Brain microvascular endothelial cell (primary cell): ENCODE data around the gene KLK11.

ENCODE experiments used
- DNase-seq: peaks from one replicate; pipeline ENCODE4 v3.0.0-alpha.2; 2020
- H3K27ac ChIP-seq: fragments of 250-450 bp; sonication (Bioruptor Pico); 2 replicates; pipeline ENCODE4 v1.5.1; 2020; ENCODE audit warnings: mild to moderate bottlenecking, moderate library complexity
- H3K27me3 ChIP-seq: fragments of 250-450 bp; sonication (Bioruptor Pico); replicated peaks from 2 replicates; pipeline ENCODE4 v1.5.1; 2020; ENCODE audit warnings: mild to moderate bottlenecking
- H3K36me3 ChIP-seq: fragments of 250-450 bp; sonication (Bioruptor Pico); replicated peaks from 2 replicates; pipeline ENCODE4 v1.5.1; 2020; ENCODE audit warnings: mild to moderate bottlenecking
- H3K4me3 ChIP-seq: 2 replicates; pipeline ENCODE4 v1.5.1; 2011; ENCODE audit warnings: low read depth, mild to moderate bottlenecking, control low read depth, low read length, moderate library complexity
- in situ Hi-C: cut with HindIII; loops from 2 replicates; pipeline ENCODE4 v1.10.0; 2017; ENCODE audit warnings: low sequenced_read_pairs, low pct_ligation_motif_present
- TF ChIP-seq, protein P1 (sequence below): IDR thresholded peaks from 2 replicates; pipeline ENCODE4 v1.5.1; 2011; ENCODE audit warnings: low read depth, mild to moderate bottlenecking, moderate library complexity, low read length, control low read depth, inconsistent platforms; ENCODE audit errors: missing control alignments

The KLK11 gene

DNA sequence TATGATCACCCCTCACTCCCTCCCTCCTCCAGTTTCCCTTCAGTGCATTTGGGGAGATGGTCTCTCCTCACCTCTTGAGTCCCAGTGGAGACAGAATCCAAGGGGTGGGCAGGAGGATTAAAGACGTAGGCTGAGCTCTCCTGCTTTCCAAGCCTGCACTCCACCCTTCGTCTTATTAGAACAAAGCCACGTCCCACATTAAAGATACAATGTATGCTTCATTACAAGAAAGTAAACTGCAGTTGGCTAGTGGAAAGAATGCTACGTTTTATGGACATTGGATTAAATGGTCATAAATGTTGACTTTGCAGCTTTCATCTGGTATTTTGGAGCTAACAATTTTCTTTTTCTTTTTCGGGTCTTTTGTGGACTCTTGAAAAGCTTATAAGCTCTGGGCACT lies 1.5 kb upstream of the KLK11 start:
- Histone ChIP-seq H3K27me3 (no peaks in the 10 kb centered on the region), H3K36me3 (no peaks in the 10 kb centered on the region), H3K4me3 (no peak overlapping the region), H3K27ac (no peak overlapping the region)
- DNase-seq: no peak
- in situ Hi-C loops: no loop called here
- TF ChIP-seq, protein P1, sequence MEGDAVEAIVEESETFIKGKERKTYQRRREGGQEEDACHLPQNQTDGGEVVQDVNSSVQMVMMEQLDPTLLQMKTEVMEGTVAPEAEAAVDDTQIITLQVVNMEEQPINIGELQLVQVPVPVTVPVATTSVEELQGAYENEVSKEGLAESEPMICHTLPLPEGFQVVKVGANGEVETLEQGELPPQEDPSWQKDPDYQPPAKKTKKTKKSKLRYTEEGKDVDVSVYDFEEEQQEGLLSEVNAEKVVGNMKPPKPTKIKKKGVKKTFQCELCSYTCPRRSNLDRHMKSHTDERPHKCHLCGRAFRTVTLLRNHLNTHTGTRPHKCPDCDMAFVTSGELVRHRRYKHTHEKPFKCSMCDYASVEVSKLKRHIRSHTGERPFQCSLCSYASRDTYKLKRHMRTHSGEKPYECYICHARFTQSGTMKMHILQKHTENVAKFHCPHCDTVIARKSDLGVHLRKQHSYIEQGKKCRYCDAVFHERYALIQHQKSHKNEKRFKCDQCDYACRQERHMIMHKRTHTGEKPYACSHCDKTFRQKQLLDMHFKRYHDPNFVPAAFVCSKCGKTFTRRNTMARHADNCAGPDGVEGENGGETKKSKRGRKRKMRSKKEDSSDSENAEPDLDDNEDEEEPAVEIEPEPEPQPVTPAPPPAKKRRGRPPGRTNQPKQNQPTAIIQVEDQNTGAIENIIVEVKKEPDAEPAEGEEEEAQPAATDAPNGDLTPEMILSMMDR: no peak

DNA sequence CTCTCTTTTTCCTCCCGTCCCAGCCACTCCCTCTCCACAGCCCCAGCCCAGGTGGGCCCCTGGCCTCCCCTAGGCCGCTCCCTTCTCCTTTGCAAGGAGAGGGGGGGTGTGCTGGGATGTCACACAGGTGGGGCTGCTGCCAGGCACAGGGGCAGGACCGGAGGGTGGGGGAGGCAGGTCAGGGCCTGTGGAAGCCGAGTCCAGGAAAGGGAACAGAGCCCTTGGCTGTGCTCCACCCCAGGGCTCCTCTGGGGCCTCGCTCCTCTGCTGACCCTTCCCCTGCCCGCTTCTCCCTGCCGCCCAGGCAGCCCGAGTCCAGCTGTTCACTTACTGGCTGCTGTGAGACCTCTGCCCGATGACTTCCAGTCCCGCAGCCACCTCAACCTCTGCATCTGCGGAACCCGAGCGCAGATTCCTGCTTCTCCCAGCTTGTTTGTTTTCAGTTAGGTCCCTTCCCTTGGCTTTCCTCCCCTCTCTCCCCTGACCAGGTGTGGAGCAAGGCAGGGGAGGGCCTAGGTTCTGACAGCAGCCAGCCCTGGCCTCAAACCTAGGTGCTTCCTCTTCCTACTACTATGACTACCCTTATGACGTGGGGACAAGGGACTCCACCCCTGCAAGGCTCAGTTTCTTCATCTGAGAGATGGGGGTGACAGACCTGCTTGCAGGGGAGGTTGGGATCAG lies 850 bp upstream of the KLK11 start:
- H3K27me3 ChIP-seq: no peaks in the 10 kb centered on the region
- no peaks in the 10 kb centered on the region for H3K36me3 ChIP-seq
- in situ Hi-C loops: no loop called here
- TF ChIP-seq, protein P1: no peak
- DNase-seq: no peak
- no peak overlapping the region for H3K4me3 ChIP-seq
- H3K27ac ChIP-seq: no peak overlapping the region

DNA sequence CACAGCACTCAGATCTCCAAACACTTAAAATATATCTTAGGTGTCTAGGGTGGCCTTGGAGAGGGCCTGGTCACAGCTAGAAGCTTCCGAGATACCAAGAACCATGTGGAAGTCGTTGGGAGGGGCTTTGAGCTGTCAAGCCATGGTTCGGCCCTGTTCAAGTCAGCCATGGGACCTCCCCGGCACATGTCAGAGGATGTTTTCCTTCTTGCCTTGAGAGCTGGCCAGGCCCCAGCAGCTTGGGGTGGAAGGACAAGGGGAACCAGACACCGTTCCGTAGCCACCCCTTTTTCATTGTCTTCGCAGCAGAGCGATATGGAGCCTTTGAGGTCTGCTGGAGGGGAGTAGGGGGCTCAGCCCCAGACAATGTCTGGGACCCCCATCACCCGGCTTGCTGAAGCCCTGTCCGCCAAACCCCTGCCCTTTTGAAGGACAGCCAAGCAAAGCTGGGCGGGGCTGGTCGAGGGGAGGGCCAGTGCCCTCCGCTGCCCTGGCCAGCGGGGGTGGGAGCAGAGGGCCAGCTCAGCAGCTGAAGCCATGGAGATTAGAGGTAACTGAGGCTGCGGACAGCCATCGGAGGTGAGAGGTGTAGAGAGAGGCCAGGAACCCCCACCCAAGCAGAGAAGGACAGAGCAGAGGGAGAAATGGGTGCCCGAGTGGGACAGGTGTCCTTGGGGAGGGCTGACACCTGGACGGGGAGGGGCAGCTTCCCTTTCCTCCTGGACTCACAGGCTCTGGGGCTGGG lies 435 bp downstream of the KLK11 start:
- TF ChIP-seq, protein P1: no peak
- Histone ChIP-seq H3K36me3 (no peaks in the 10 kb centered on the region), H3K27ac (no peak overlapping the region), H3K27me3 (no peaks in the 10 kb centered on the region), H3K4me3 (no peak overlapping the region)
- no peak for DNase-seq
- in situ Hi-C loops: no loop called here

DNA sequence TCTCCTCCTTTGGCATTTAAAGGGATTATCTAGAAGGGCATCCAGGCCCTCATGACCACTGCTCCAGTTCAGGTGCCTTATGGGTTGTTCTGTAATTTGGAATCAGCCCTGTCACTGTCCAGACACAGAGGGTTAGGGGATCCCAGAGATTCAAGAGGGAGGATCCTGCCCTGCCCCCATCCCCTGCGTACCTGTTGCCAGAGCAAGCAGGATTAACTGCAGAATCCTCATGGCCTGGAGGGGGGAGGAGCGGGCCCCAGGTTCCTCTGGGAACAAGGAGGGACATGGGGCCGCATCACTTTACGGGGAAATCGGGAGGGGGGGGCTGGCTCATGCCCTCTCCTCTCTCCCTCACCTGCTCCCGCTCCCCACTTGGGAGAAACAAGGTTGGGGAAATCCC lies 1.0 kb downstream of the KLK11 start:
- in situ Hi-C loops: no loop called here
- Histone ChIP-seq H3K27me3 (no peaks in the 10 kb centered on the region), H3K27ac (no peak overlapping the region), H3K36me3 (no peaks in the 10 kb centered on the region), H3K4me3 (no peak overlapping the region)
- DNase-seq: no peak
- TF ChIP-seq, protein P1: no peak

DNA sequence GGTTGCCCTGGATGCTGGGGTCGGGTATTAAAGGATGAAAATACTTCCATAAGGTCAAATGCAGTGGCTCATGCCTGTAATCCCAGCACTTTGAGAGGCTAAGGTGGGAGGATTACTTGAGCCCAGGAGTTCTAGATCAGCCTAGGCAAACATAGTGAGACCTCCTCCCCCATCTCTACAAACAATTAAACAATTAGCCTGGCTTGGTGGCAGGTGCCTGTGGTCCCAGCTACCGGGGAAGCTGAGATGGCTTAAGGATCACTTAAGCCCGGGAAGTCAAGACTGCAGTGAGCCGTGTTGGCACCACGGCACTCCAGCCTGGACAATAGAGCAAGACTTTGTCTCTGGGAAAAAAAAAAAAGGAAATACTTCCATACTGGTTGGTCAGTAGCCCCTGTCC lies 1.5 kb downstream of the KLK11 start:
- Histone ChIP-seq H3K27ac (no peak overlapping the region), H3K4me3 (no peak overlapping the region), H3K36me3 (no peaks in the 10 kb centered on the region), H3K27me3 (no peaks in the 10 kb centered on the region)
- TF ChIP-seq, protein P1: no peak
- no peak for DNase-seq
- in situ Hi-C loops: no loop called here
